K562 (cell line): Measurements from ENCODE around the gene PPP4R1. TPM values are rescaled to one million over a fixed set of nuclear protein-coding genes. Genes with fewer than 3 reads are reported as not detected.

ENCODE experiments used
- C11orf30 ChIP-seq: fragments of 450-650 bp; IDR thresholded peaks from 2 replicates; pipeline ENCODE4 v1.6.1; 2016; ENCODE audit warnings: low read depth, mild to moderate bottlenecking
- CEBPB ChIP-seq: fragments of 450-650 bp; IDR thresholded peaks from 2 replicates; pipeline ENCODE4 v1.6.1; 2016; ENCODE audit warnings: missing genetic modification characterization, missing compliant biosample characterization
- FOXP1 ChIP-seq: sonication (generic); formaldehyde crosslinking; IDR thresholded peaks from 2 replicates; pipeline ENCODE4 v1.8.0; 2022; ENCODE audit warnings: mild to moderate bottlenecking, missing genetic modification reagents
- GTF2A2 ChIP-seq: IDR thresholded peaks from 2 replicates; pipeline ENCODE4 v1.6.1; 2016; ENCODE audit warnings: mild to moderate bottlenecking, missing genetic modification characterization, missing compliant biosample characterization
- HES1 ChIP-seq: fragments of 450-650 bp; IDR thresholded peaks from 2 replicates; pipeline ENCODE4 v1.6.1; 2016; ENCODE audit warnings: low read depth, mild to moderate bottlenecking, moderate library complexity
- IRF9 ChIP-seq: fragments of 450-650 bp; IDR thresholded peaks from 2 replicates; pipeline ENCODE4 v1.6.1; 2016; ENCODE audit warnings: missing biosample characterization, missing genetic modification characterization
- MTA3 ChIP-seq: fragments of 450-650 bp; formaldehyde crosslinking; IDR thresholded peaks from 2 replicates; pipeline ENCODE4 v1.6.1; 2017; ENCODE audit warnings: mild to moderate bottlenecking, borderline replicate concordance
- MXD1 ChIP-seq: fragments of 250-450 bp; sonication (Bioruptor Pico); IDR thresholded peaks from 2 replicates; pipeline ENCODE4 v1.8.0; 2021; ENCODE audit warnings: borderline replicate concordance, mild to moderate bottlenecking, moderate library complexity; ENCODE audit not compliant: poor library complexity, severe bottlenecking
- MXI1 ChIP-seq: IDR thresholded peaks from 2 replicates; pipeline ENCODE4 v1.6.1; 2011; ENCODE audit warnings: low read depth, mild to moderate bottlenecking, improper control_type of control experiment, low read length
- NFXL1 ChIP-seq: fragments of 450-650 bp; formaldehyde crosslinking; IDR thresholded peaks from 2 replicates; pipeline ENCODE4 v1.4.0; 2021; ENCODE audit warnings: mild to moderate bottlenecking
- NR3C1 ChIP-seq: sonication (generic); formaldehyde crosslinking; IDR thresholded peaks from 2 replicates; pipeline ENCODE4 v1.8.1; 2022; ENCODE audit warnings: missing genetic modification reagents
- RFX1 ChIP-seq: fragments of 450-650 bp; IDR thresholded peaks from 2 replicates; pipeline ENCODE4 v1.6.1; 2016; ENCODE audit warnings: mild to moderate bottlenecking, moderate library complexity
- SREBF1 ChIP-seq: fragments of 150-350 bp; IDR thresholded peaks from 2 replicates; pipeline ENCODE4 v1.6.1; 2014; ENCODE audit warnings: antibody characterized with exemption, low read depth, low read length, borderline replicate concordance
- SRSF3 ChIP-seq: fragments of 200-400 bp; formaldehyde crosslinking; IDR thresholded peaks from 2 replicates; pipeline ENCODE4 v1.6.1; 2016; ENCODE audit warnings: mild to moderate bottlenecking, low read length, moderate library complexity; ENCODE audit not compliant: insufficient read depth
- ZBTB1 ChIP-seq: sonication (generic); formaldehyde crosslinking; IDR thresholded peaks from 2 replicates; pipeline ENCODE4 v1.8.1; 2023; ENCODE audit warnings: missing genetic modification reagents, low read depth, mild to moderate bottlenecking, borderline replicate concordance
- ZNF124 ChIP-seq: sonication (generic); formaldehyde crosslinking; IDR thresholded peaks from 2 replicates; pipeline ENCODE4 v1.8.1; 2022; ENCODE audit warnings: missing genetic modification reagents
- ZZZ3 ChIP-seq: fragments of 450-650 bp; IDR thresholded peaks from 2 replicates; pipeline ENCODE4 v1.6.1; 2016; ENCODE audit warnings: antibody characterized with exemption, mild to moderate bottlenecking, moderate library complexity
- polyA plus RNA-seq, 8 experiments: library from polyadenylated mRNA; depleted of rRNA in 4 of 8; stranded (reverse) in 5 of 8; unstranded in 3 of 8; fragments of >200 nt; fragmentation: Nextera tagmentation in 2 of 8; fragmentation: Illumina TruSeq in 1 of 8; extraction: Ambion mirVana in 2 of 8; extraction: Trizol in 1 of 8; gene quantifications; 2 replicates each; pipeline versions ENCODE4 v1.2.1 to v1.2.3, GENCODE V29; 2011 to 2014; ENCODE audit warnings: inconsistent platforms in 1 of 8, missing spikeins in 1 of 8
- total RNA-seq, 7 experiments: library from RNA; depleted of rRNA in 6 of 7; stranded (reverse); fragments of >200 nt in 6 of 7; fragmentation: Illumina TruSeq in 2 of 7; extraction: Trizol in 2 of 7; gene quantifications; 2 replicates each; pipeline versions ENCODE4 v1.2.1 to v1.2.3, GENCODE V29; 2011 to 2021; ENCODE audit warnings: low replicate concordance in 1 of 7

Gene PPP4R1
- total and polyA plus RNA-seq, 9 of the 15 experiments (the other 6 are each of a cell fraction or from before 2014, with no cell fraction given): 23.5 to 136 (median 84.5) TPM

DNA sequence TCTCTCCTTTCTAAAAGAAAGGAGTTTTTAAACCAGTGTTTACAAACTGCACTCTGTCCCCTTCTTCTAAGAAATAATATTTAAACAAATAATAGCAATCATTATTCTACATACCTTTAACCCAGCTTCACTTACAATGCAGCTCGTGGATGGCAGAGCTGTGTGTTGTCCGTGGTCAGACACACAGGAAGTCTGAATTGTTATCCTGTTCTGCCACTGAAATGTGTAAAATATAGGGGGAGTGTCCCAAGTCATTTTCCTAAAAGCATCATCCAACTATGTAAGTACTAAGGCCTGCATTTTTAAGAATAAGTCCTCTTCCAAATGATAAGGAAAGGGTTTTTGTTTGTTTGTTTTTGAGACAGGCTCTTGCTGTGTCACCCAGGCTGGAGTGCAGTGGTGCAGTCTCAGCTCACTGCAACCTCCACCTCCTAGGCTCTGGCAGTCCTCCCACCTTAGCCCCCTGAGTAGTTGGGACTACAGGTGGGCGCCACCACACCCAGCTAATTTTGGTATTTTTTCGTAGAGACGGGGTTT, 2.7 kb upstream of the PPP4R1 start (continued):
- TF ChIP-seq IRF9 (tag) (no peak), MTA3 (0 out of 2 replicates have a peak, but pooled peaks have one; percentile 17), FOXP1 (no peak), RFX1 (no peak), SRSF3 (no peak), MXD1 (CRISPR knock-in tag) (no peak), ZZZ3 (no peak), NR3C1 (CRISPR knock-in tag) (no peak), ZBTB1 (no peak), MXI1 (no peak), ZNF124 (CRISPR knock-in tag) (no peak), SREBF1 (no peak), GTF2A2 (tag) (no peak), HES1 (no peak), C11orf30 (peak; percentile 37), CEBPB (tag) (no peak), NFXL1 (CRISPR knock-in tag) (no peak)
